HL-60 (cell line): ENCODE measurements around the gene COA4.

Experiments
- DNase-seq, 2 experiments: peaks; one replicate each; pipeline ENCODE4 v3.0.0-alpha.2; 2010 to 2020; ENCODE audit warnings: low read depth in 1 of 2, low spot score in 1 of 2
- H3K27ac ChIP-seq: fragments of 250-450 bp; sonication (Bioruptor Pico); replicated peaks from 2 replicates; pipeline ENCODE4 v1.5.1; 2020; ENCODE audit warnings: mild to moderate bottlenecking, moderate library complexity
- H3K27me3 ChIP-seq: fragments of 250-450 bp; sonication (Bioruptor Pico); 2 replicates; pipeline ENCODE4 v1.5.1; 2021; ENCODE audit warnings: mild to moderate bottlenecking, moderate library complexity; ENCODE audit not compliant: insufficient read depth, poor library complexity, severe bottlenecking
- H3K4me3 ChIP-seq: replicated peaks from 2 replicates; pipeline ENCODE4 v1.5.1; 2011; ENCODE audit warnings: mild to moderate bottlenecking, control low read depth, low read length; ENCODE audit not compliant: insufficient read depth
- CTCF ChIP-seq: IDR thresholded peaks from one replicate; pipeline ENCODE4 v1.5.1; 2011; ENCODE audit warnings: low read length, control low read depth, inconsistent platforms; ENCODE audit not compliant: insufficient read depth
- GABPA ChIP-seq: IDR thresholded peaks from 2 replicates; pipeline ENCODE4 v1.6.1; 2012; ENCODE audit warnings: low read depth
- POLR2AphosphoS5 ChIP-seq: IDR thresholded peaks from 2 replicates; pipeline ENCODE4 v1.6.1; 2012; ENCODE audit warnings: low read depth
- SPI1 ChIP-seq: IDR thresholded peaks from 2 replicates; pipeline ENCODE4 v1.6.1; 2012; ENCODE audit warnings: low read depth, mild to moderate bottlenecking, borderline replicate concordance
- TF ChIP-seq, protein P1 (sequence below): IDR thresholded peaks from 2 replicates; pipeline ENCODE4 v1.6.1; 2012; ENCODE audit warnings: low read depth; ENCODE audit not compliant: insufficient replicate concordance

COA4 gene

DNA sequence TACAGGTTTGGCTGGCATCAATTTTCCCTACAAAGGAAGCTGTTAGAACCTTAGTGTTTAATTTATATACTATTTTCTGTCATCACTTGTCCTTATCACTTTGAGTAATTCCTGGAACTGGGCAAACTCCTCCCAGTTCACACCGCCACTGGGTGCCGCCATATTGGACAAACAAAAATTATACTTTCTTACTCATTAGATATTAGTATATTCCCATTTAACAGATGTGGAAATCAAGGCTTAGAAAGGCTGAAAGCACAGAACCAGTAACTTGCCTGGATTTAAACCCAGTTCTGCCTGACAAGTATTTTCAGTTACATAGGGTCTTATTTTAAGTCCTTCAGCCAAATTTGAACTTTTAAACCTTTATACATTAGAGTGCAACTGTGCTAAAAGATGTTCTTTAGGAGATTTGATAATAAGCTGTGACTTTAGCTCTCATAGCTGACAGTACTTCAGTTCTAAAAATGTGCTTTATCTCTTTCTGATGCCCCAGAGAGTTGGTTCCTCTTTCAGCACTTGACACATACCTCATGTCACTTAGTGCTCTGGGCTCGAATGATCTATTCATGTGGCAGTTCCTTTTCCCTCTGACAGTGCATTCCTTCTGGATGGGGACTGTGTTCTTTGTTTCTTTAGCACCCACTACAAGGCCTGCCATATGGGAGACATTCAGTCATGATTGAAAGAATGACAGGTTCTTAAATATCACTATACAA lies 25.4 kb downstream of the COA4 start:
- TF ChIP-seq CTCF = no peak
- TF ChIP-seq, protein P1, sequence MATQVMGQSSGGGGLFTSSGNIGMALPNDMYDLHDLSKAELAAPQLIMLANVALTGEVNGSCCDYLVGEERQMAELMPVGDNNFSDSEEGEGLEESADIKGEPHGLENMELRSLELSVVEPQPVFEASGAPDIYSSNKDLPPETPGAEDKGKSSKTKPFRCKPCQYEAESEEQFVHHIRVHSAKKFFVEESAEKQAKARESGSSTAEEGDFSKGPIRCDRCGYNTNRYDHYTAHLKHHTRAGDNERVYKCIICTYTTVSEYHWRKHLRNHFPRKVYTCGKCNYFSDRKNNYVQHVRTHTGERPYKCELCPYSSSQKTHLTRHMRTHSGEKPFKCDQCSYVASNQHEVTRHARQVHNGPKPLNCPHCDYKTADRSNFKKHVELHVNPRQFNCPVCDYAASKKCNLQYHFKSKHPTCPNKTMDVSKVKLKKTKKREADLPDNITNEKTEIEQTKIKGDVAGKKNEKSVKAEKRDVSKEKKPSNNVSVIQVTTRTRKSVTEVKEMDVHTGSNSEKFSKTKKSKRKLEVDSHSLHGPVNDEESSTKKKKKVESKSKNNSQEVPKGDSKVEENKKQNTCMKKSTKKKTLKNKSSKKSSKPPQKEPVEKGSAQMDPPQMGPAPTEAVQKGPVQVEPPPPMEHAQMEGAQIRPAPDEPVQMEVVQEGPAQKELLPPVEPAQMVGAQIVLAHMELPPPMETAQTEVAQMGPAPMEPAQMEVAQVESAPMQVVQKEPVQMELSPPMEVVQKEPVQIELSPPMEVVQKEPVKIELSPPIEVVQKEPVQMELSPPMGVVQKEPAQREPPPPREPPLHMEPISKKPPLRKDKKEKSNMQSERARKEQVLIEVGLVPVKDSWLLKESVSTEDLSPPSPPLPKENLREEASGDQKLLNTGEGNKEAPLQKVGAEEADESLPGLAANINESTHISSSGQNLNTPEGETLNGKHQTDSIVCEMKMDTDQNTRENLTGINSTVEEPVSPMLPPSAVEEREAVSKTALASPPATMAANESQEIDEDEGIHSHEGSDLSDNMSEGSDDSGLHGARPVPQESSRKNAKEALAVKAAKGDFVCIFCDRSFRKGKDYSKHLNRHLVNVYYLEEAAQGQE = no peak
- peak; percentile 50; the same call in 1 of the 2 replicates for TF ChIP-seq SPI1
- no peak for TF ChIP-seq GABPA
- TF ChIP-seq POLR2AphosphoS5 = no peak
- no peak overlapping the region for H3K4me3 ChIP-seq
- no peaks in the 10 kb centered on the region for H3K27me3 ChIP-seq
- DNase-seq = peak; percentile 38 to 54
- H3K27ac ChIP-seq = no peak overlapping the region

DNA sequence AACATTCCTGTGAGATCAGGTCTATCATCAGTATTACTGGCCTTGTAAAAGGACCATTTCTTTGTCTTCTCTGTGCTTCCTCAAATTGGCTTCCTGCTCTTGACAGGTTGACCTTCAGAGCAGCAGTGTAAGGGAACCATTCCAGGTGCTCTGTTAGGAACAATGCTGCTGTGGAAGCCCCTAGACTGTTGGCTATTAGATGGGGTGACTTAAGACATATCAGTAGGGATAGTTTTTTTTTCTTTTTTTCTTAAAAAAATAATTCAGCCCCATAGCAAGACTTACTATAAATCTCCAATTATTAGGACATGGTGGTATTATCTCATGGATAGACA lies 37.6 kb downstream of the COA4 start:
- DNase-seq = no peak
- TF ChIP-seq, protein P1 = no peak
- no peak overlapping the region for H3K4me3 ChIP-seq
- no peaks in the 10 kb centered on the region for H3K27me3 ChIP-seq
- no peak overlapping the region for H3K27ac ChIP-seq

GRCh38 chr11:73838443-73839122 lies 38.1 kb downstream of the COA4 start:
- H3K27ac ChIP-seq = no peak overlapping the region
- no peak overlapping the region for H3K4me3 ChIP-seq
- TF ChIP-seq GABPA (no peak), SPI1 (no peak), CTCF (no peak), POLR2AphosphoS5 (no peak)
- TF ChIP-seq, protein P1 = no peak
- no peak for DNase-seq
- no peaks in the 10 kb centered on the region for H3K27me3 ChIP-seq
